ENCODE results near the gene CDH6.

- TF ChIP-seq SP1 (IDR thresholded peaks at IDR 0.05; ENCODE audit: low read depth, low read length) (no peak), ATF3 (IDR thresholded peaks at IDR 0.05; ENCODE audit: borderline replicate concordance, extremely low read depth, low read depth, low read length) (no peak), ESRRA (IDR thresholded peaks at IDR 0.05; ENCODE audit: low read length) (no peak)
These were observed 45.0 kb downstream of the CDH6 start for GRCh38 chr5:31238497-31238896.
